Body of pancreas (tissue), 4 donors: ENCODE measurements around the gene SYCP2L.

Experiments
- POLR2A ChIP-seq, 3 donors: fragments of 450-650 bp; IDR thresholded peaks; one replicate each; pipeline ENCODE4 v1.6.1; 2016; ENCODE audit warnings: antibody characterized with exemption in 3 of 3, mild to moderate bottlenecking in 2 of 3
- TF ChIP-seq, protein P1 (sequence below), 7 experiments: fragments of 450-650 bp in 4 of 7; fragments of 200-600 bp in 3 of 7; sonication (generic) in 3 of 7; IDR thresholded peaks; one replicate each; pipeline ENCODE4 v1.5.1; 2016 to 2019; ENCODE audit warnings: antibody characterized with exemption in 7 of 7

DNA sequence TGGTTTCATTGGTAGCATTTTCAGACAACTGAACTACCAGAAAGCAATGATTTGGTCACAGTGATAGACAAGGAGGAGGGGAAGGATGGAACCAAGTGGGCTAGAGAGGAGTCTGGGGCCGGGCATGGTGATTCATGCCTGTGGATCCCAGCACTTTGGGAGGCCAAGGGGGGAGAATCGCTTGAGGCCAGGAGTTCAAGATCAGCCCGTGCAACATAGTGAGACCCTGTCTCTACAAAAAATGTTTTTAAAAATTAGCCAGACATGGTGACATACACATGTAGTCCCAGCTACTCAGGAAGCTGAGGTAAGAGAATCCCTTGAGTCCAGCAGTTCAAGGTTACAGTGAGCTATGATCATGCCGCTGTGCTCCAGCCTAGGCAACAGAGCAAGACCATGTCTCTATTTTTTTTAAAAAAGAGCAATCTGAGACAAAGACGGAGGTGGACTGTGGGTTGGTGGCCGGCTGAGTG is 70.6 kb downstream of the SYCP2L start:
- TF ChIP-seq, protein P1, sequence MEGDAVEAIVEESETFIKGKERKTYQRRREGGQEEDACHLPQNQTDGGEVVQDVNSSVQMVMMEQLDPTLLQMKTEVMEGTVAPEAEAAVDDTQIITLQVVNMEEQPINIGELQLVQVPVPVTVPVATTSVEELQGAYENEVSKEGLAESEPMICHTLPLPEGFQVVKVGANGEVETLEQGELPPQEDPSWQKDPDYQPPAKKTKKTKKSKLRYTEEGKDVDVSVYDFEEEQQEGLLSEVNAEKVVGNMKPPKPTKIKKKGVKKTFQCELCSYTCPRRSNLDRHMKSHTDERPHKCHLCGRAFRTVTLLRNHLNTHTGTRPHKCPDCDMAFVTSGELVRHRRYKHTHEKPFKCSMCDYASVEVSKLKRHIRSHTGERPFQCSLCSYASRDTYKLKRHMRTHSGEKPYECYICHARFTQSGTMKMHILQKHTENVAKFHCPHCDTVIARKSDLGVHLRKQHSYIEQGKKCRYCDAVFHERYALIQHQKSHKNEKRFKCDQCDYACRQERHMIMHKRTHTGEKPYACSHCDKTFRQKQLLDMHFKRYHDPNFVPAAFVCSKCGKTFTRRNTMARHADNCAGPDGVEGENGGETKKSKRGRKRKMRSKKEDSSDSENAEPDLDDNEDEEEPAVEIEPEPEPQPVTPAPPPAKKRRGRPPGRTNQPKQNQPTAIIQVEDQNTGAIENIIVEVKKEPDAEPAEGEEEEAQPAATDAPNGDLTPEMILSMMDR (IDR thresholded peaks at IDR 0.05) = no peak
- TF ChIP-seq POLR2A (IDR thresholded peaks at IDR 0.05) = no peak
